GM12892 (cell line): ENCODE data around the gene BBIP1.

ENCODE experiments used
- POLR2A ChIP-seq: IDR thresholded peaks from 2 replicates; pipeline ENCODE4 v1.6.1; 2011; ENCODE audit warnings: low read depth, low read length, control low read depth
- POLR2AphosphoS5 ChIP-seq: IDR thresholded peaks from 2 replicates; pipeline ENCODE4 v1.6.1; 2011; ENCODE audit warnings: low read depth, low read length, control low read depth
- TAF1 ChIP-seq: IDR thresholded peaks from 2 replicates; pipeline ENCODE4 v1.6.1; 2011; ENCODE audit warnings: low read depth, mild to moderate bottlenecking, control low read depth, low read length, borderline replicate concordance

- TF ChIP-seq POLR2A (no peak), TAF1 (no peak), POLR2AphosphoS5 (no peak)
Observed at GRCh38 chr10:110858297-110858934, 60.6 kb downstream of the BBIP1 start.
